PC-9 (cell line): Measurements from ENCODE around the gene CCK.

ENCODE experiments used
- CTCF ChIP-seq: fragments of 200-600 bp; sonication (generic); conservative IDR thresholded peaks from 2 replicates; pipeline ENCODE4 v1.6.1; 2017; ENCODE audit warnings: mixed run types, antibody characterized with exemption, mild to moderate bottlenecking, moderate library complexity
- EZH2 ChIP-seq: fragments of 200-600 bp; sonication (generic); IDR thresholded peaks from 2 replicates; pipeline ENCODE4 v1.8.0; 2017; ENCODE audit warnings: antibody characterized with exemption, low read depth

- no peak for TF ChIP-seq CTCF
- TF ChIP-seq EZH2 = no peak
These were observed 26.0 kb upstream of the CCK start for GRCh38 chr3:42292009-42292408.
